ENCODE measurements around the gene CRAMP1. TPM values are rescaled to one million over a fixed set of nuclear protein-coding genes. Genes with fewer than 3 reads are reported as not detected.

Gene CRAMP1
- total and polyA plus RNA-seq, 7 donors: 3.3 to 13.1 (median 8.6) TPM

DNA sequence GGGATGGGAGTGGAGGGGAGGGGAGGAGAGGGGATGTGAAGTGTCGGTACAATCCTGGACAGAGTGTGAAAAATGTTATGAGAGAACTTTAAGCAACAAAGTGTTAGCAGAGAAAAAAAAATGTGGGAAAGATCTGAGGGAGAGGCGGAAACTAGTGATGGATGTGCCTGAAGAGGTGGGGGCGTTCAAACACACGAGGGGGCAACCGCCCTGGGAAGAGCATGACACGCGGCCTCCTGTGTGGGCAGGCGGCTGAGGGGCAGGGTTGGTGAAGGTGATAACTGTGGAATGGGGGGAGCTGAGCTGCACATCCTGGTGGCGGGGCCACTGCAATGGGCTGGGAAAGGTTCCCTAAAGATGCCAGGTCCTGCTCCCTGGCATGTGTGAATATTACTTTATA is 30.4 kb upstream of the CRAMP1 start:
- DNase-seq (no peak), ATAC-seq (no peak)
- Histone ChIP-seq H3K9me3 (no peaks in the 10 kb centered on the region), H3K36me3 (ENCODE audit: insufficient read depth in 1 of 2, low read depth in 1 of 2) (peaks cover 0 to 60% of the 10 kb centered on the region in 2 donors), H3K4me3 (no peak overlapping the region), H3K27ac (no peak overlapping the region), H3K27me3 (ENCODE audit: insufficient read depth in 3 of 3, low read length in 2 of 3) (no peaks in the 10 kb centered on the region), H3K4me1 (no peaks in the 10 kb centered on the region)
- intact Hi-C loops (cut with DNase I): no loop called here
- TF ChIP-seq, protein P1, sequence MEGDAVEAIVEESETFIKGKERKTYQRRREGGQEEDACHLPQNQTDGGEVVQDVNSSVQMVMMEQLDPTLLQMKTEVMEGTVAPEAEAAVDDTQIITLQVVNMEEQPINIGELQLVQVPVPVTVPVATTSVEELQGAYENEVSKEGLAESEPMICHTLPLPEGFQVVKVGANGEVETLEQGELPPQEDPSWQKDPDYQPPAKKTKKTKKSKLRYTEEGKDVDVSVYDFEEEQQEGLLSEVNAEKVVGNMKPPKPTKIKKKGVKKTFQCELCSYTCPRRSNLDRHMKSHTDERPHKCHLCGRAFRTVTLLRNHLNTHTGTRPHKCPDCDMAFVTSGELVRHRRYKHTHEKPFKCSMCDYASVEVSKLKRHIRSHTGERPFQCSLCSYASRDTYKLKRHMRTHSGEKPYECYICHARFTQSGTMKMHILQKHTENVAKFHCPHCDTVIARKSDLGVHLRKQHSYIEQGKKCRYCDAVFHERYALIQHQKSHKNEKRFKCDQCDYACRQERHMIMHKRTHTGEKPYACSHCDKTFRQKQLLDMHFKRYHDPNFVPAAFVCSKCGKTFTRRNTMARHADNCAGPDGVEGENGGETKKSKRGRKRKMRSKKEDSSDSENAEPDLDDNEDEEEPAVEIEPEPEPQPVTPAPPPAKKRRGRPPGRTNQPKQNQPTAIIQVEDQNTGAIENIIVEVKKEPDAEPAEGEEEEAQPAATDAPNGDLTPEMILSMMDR (IDR thresholded peaks at IDR 0.05): no peak
- WGBS, 3 donors: 86 to 90% (median 89%) methylated on average over 9 of the region's 9 CpGs

DNA sequence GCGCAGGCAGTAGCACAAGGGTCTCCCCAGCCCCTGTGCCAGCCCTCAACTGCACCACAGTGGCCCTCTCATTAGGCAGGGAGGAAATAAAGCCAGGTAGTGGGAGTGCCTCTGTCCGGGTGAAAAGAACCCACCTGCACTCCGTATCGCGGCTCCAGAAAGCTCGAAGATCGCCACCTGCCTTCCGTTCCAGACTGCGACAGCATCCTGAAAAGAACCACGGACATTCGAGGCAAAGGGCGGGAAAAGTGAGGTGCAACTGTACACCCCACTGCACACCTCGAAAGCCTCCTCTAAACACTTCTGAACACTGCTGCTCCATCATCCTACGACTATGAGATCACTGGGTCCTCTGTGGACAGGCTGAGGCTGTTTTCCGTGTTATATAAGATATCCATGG is 29.0 kb upstream of the CRAMP1 start:
- no peak for ATAC-seq
- intact Hi-C loops (cut with DNase I): no loop called here
- Histone ChIP-seq H3K9me3 (no peaks in the 10 kb centered on the region), H3K27ac (no peak overlapping the region), H3K36me3 (ENCODE audit: insufficient read depth in 1 of 2, low read depth in 1 of 2) (peaks cover 0 to 71% of the 10 kb centered on the region in 2 donors), H3K27me3 (ENCODE audit: insufficient read depth in 3 of 3, low read length in 2 of 3) (no peaks in the 10 kb centered on the region), H3K4me3 (no peak overlapping the region), H3K4me1 (no peaks in the 10 kb centered on the region)
- DNase-seq: no peak
- TF ChIP-seq, protein P1 (IDR thresholded peaks at IDR 0.05): no peak
- 82 to 86% (median 83%) methylated on average over 15 of the region's 15 CpGs for WGBS, 3 donors

DNA sequence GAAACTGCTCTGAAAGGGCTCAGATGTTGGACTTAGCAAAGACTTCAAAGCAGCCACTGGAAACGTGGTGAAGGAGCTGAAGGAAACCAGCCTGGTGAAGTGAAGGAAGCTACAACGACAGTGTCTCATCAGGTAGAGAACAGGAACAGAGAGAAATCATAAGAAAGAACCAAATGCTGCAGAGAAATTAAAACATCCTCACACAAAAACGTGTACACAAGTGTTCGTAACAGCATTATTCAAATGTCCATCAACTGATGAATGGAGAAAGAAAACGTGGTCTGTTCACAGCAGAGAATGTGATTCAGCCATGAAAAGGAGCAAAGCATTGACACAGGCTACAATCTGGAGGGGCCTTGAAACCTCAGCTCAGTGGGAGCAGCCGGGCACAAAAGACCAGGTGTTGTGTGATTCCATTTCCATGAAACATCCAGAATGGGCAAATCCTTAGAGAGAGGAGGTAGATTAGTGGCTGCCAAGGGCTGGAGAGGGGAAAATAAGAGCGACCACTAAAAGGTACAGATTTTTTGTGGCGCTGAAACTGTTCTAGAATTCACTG is 27.2 kb upstream of the CRAMP1 start:
- H3K27ac ChIP-seq: no peak overlapping the region
- H3K4me1 ChIP-seq: no peaks in the 10 kb centered on the region
- ATAC-seq (no peak), DNase-seq (no peak)
- H3K27me3 ChIP-seq (ENCODE audit: insufficient read depth in 3 of 3, low read length in 2 of 3): no peaks in the 10 kb centered on the region
- no peak overlapping the region for H3K4me3 ChIP-seq
- intact Hi-C loops (cut with DNase I): no loop called here
- no peaks in the 10 kb centered on the region for H3K9me3 ChIP-seq
- peaks cover 0 to 76% of the 10 kb centered on the region in 2 donors for H3K36me3 ChIP-seq (ENCODE audit: insufficient read depth in 1 of 2, low read depth in 1 of 2)
- TF ChIP-seq, protein P1 (IDR thresholded peaks at IDR 0.05): no peak
- 75 to 82% (median 76%) methylated on average over 8 of the region's 8 CpGs for WGBS, 3 donors

DNA sequence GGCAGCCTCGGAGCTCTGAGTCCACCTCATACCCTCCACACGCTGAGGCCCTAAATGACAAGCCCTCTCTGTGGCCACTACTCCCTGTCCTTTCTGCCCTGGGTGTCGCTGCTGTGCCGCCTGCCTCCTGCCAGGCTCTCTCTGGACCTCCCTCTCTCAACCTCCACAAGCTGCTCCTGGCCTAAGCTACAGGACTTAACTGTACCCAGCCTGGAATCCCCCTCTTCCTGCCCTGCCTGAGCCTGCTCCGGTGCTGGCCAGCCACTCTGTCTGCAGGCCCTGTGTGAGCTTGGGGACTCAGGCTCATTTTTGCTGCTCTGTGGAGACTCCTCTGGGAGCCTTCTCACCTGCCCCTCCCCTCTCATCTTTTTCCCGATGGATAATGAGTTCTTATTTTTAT is 21.8 kb upstream of the CRAMP1 start:
- no peaks in the 10 kb centered on the region for H3K27me3 ChIP-seq (ENCODE audit: insufficient read depth in 3 of 3, low read length in 2 of 3)
- no peak overlapping the region for H3K4me3 ChIP-seq
- peaks cover 0 to 39% of the 10 kb centered on the region in 2 donors for H3K36me3 ChIP-seq (ENCODE audit: insufficient read depth in 1 of 2, low read depth in 1 of 2)
- no peaks in the 10 kb centered on the region for H3K9me3 ChIP-seq
- H3K4me1 ChIP-seq: no peaks in the 10 kb centered on the region
- WGBS, 3 donors: 87 to 94% (median 93%) methylated on average over 5 to 6 of the region's 6 CpGs
- ATAC-seq: no peak
- no peak overlapping the region for H3K27ac ChIP-seq
- intact Hi-C loops (cut with DNase I): no loop called here
- TF ChIP-seq, protein P1 (IDR thresholded peaks at IDR 0.05): no peak
- no peak for DNase-seq

Measured in psoas muscle (tissue), 8 donors.